HG02885 (cell line): ENCODE measurements around the gene KRT82.
A peak's percentile ranks its signal among the peaks of the same experiment; 100 is the strongest.

Source experiments
- ATAC-seq: cut with Tn5 transposase; IDR thresholded peaks from one replicate; pipeline ENCODE4 v1.9.1; 2021; ENCODE audit warnings: mild to moderate bottlenecking; ENCODE audit not compliant: unreplicated experiment, poor library complexity

KRT82 gene

DNA sequence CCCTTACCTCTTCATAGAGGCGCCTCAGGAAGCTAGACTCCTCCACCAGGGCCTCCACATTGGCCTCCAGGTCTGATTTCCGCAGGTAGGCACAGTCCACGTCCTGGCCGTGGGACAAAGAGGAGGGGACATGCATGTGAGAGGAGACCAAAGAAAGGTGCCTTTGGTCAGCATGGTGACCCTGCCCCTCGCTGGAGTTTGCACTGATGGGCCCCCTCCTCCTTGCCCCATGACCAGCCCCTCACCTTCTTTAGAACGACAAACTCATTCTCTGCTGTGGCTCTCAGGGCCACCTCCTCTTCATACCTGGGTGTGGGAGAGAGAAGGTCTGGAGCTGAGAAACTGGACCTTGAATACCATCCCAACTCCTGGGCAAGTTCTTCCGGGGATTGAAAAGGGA, 42.1 kb downstream of the KRT82 start:
- no peak for ATAC-seq

DNA sequence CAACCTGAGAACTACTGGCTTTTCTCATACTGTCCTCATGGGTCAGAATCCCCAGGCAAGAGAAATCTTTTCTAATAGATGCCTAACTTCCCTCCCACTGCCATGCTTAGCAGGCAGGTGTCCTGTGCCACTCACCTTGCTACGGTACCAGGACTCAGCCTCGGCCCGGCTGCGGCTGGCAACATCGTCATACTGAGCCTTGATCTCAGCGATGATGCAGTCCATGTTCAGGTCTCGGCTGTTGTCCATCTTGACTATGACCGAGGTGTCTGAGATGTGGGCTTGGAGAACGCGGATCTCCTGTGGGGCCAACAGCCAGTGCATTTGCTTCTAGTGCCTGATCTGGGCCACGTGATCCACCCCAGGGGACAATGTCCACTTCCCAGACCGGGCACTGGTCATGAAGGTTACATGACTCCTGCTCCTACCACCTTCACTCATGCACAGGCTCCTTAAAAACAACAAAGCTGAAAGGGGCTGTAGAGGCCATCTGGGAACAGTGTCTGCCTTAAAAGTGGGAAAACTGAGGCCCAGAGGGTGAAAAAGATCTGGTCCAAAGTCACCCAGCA, 42.9 kb downstream of the KRT82 start:
- no peak for ATAC-seq

DNA sequence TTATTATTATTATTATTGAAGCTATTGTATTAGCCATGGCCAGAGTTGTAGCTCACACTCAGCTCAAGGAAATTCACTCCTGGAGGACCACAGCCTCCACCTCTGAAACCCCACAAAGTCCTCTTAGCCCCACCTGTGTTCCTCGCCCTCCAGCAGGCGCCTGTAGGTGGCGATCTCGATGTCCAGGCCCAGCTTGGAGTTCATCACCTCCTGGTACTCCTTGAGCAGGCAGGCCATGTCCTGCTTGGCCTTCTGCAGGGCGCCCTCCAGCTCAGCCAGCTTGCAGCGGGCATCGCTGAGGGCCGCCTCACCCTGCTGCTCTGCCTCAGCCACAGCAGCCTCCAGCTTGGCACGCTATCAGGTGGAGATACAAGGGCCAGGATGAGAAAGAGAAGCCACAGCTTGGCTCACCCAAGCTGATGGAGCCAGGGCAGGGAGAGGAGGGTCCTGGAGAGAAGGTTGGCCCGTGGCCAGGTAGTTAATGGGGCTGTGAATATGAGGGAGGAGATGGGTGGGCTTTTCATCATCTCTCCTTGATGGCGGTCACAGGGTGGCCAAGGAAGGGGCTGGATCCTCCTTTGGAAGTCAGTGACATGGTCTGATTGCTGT, 43.9 kb downstream of the KRT82 start:
- ATAC-seq = no peak

DNA sequence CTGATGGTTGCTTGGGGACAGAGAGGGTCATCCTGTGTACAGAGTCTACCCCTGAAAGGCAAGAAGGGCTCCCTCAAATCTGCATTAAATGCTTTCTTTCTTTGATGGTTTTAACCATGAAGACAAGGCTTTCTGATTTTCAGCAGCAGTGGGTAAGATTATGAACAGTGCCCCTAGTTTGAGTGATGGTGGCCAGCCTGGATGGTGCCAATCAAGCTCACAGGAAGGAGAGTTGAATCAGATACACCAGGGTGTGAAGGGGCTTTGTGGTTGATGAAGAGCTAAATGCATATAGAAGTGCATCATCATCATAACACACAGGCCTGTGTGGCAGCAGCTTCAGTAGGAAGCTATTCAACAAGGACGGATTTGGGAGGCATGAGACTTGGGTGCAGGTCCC, 44.6 kb downstream of the KRT82 start:
- ATAC-seq = no peak

DNA sequence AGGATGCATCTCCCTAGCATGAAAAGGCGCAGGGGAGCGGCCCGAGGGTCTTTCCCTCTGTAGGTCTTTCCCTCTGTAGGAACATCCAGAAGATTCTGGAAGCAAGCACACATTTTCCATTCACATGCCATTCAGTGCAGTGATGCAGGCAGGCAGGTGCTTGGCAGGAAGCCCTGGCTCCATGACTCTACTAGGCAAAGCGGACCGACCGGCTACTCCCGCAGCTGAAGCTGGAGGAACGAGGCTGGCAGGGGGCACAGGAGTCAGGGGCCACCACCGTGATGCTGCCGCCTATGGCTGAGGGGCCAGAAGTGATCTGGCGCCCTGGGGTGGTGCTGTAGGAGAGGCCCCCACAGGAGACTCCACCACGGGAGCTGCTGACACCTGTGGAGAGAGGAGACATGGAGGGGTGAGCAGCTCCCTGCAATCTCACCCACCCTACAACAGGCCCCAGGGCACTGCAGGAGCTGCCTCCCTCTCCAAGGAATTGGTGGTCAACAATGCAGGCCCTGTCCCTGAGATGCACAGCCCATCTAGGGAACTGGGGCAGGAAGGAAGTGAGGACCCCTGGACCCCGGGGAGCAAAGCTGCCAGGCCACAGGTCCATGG, 45.4 kb downstream of the KRT82 start:
- no peak for ATAC-seq

DNA sequence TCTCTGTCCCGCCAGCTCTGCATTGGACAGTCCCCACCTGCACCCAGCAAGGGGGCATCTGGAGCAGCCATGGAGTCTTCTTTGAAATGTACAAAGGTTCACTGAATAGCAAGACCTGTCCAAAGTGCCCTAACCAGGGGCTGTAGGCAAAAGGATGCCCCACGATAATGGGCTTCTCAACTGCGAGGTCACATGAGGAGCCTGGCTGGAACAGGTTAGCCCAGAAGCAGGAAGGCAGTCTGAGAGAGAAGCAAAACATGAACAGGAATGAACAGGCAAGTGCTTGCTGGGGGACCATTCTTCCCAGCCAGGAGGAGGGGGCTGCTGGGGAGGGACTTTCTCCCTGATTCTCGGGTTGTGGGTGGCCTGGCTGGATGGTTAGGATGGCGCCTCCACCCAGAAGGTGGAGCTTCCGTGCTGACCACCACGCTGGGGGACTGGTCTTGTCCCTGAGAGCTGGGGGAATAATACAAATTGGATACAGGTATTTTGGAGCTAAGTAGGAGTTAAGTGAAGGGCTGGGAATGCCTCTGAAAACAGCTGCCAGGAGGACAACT, 46.0 kb downstream of the KRT82 start:
- no peak for ATAC-seq

DNA sequence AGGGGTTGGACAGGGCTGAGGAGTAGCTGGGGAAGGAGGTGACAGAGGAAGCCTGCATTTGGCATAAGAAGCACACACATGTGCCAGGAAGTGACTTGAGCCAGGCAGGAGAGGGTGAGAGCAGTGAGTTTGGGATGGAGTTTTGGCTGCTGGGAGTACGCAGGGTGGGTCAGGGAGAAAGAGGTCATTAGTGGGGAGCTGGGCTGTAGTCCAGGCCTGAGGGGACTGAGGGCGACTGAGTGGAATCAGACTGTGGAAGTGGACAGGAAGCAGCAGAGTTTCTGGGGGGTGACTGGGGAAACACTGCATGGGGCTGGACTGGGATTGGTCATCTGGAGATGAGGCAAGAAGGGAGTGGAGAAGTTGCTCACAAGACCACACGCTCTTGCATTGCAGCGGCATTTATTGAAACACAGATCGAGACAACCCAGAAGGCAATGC, 46.5 kb downstream of the KRT82 start:
- no peak for ATAC-seq

DNA sequence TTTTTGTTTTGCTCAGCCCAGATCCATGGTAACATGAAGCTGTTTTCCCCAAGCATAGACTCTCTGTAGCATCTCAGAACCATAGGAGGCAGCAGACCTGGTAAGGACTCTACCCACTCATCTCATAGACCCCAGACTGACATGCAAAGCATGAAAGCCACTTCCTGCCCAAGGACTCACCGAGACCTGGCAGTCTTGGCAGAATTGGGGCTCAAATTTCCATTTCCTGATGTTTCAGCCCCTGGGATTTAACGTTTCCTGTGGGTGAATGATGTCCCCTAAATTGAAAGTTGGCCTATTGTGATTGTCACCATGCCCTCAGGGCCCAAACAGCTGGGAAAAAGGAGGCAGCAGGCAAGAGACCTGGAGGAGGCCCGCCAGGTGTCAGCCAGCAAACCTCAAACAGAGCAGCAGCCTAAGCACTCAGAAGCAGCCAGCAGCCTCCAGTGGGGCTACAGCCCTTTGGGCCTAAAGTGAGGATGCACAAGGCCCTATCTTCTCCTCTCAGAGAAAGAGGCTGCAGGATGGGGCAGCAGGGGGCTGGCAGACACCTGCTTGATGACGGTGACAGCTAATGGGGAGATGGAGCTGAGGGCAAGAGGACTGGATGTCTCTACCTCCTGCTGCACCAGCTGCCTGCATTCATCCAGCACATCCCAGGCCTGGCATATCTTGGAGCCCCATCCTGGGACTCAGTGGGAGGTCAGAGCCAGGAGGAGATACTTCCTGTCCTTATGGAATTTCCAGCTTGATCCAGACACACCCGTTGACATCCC, 47.4 kb downstream of the KRT82 start:
- ATAC-seq = peak; percentile 98

DNA sequence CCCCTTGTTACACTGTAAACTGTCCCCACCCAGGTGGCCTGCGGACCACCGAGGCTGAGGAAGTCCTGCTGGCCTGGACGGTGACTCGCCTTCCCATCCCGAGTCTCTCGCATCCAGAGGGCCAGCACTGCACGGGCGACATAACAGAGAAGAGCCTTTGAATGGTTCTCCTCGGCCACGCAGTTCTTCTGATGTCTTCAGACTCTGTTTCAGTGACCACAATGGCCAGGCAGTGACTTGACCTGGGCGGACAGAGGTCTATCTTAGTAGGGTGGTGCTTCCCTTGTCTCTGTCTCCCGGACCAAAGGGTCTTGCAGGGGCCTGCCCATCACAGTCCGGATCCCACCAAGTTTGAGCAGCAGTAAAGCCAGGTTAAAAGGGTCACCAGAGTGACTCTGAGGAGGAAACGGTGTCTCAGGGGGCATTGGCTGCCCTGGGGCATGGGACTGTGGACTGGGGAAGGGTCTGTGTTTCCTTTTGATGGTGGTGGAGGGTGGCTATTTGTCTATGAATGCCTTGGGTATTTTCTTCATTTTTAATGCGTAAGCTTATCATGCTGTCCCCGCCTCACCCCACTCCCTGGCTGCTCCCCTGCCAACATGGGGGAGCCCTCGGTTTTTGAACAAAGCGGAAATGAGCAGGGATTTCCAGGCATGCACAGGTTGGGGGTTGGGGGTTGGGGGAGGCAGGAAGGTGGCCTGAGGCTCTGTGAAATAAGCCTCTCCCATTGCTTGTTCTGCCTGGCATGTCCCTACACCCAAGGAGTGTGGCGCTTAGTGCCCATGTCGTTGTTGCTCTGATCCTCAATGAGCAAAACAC, 49.2 kb downstream of the KRT82 start:
- ATAC-seq = no peak

DNA sequence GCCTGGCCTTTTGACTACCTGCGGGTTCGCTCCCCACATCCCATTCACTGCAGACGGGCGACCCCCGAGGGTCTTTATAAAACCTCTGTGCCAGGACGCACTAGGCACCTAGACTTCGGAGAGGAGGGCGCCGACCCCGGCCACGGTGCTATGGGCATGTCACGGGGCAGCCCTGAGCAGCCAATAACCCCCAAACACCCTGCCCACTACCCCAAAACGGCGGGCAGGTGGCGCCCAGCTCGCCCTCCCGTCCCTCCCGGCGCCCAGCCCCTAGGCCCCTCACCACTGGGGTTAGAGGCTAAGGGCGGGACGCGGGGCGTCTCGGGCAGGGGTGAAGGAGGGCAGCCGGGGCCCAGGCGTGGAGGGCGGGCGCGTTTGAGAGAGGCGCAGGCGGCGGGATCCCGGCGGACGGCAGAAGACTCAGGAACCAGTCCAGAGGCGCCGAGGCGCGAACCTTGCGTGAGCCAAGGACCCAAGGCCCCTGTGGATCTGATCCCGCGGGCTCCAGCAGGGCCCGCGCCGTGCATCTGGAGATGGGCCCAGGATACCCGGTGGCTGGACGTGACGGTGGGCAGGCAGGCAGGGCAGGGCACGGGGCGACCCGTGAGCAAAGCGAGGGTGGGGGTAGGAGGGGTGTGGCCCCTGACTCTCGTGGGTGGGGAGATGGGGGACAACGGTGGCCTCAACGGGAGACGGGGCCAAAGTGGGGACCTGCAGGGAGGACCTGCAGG, 49.9 kb downstream of the KRT82 start:
- no peak for ATAC-seq

DNA sequence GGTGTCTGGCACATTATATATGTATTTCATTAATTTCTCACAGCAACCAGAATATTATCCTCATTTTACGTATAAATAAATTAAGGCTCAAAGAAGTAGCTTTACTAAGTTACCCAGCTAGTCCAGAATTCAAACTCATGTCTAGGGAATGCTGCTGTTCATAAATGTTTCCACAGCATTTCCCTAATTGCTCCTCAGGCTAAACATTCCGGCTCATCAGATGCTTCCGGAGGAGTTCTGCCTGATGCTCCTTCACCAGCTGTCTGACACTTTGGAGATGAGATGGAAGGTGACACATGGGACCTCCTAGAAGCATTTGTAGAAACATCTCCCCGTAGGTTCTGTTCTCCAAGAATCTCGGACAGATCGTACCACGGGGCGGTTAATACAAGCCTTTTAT, 51.0 kb downstream of the KRT82 start:
- ATAC-seq = no peak

DNA sequence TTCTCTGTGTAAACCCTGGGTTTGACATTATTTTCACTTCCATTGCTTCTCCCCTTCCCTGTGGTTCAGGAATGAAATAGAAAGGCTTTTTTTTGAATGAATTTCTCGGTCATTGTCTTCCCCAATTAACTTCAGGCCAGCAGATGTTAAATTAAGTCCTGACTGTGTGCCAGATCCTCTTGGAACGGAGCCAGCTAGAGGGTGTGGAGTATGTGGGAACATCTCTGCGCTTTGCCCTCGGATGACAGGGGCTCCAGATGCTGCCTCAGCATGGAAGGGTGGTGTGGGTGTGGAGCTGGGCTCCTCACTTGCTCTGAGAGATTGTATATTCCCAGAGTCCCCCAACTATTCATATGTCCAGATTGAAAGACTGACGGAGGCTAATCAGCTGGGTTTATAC, 51.9 kb downstream of the KRT82 start:
- no peak for ATAC-seq

DNA sequence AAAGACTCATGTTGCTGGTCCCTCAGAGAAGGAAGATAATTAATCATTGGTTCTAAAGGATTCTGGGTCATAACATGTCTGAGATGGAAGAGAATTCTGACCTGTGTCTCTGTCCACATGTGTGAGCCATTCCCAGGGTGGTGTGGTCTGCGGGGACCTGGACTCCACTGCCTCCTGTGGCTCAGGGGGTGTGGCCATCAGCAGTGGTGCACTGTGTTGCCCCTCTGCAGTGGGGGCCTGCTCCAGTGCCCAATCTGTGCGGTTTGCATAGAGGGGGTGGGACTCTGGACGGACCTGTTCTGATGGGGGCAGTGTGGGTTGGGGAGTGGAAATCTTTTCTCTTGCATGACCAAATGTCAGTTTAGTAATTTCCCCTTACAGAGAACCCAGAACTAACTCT, 52.4 kb downstream of the KRT82 start:
- no peak for ATAC-seq

DNA sequence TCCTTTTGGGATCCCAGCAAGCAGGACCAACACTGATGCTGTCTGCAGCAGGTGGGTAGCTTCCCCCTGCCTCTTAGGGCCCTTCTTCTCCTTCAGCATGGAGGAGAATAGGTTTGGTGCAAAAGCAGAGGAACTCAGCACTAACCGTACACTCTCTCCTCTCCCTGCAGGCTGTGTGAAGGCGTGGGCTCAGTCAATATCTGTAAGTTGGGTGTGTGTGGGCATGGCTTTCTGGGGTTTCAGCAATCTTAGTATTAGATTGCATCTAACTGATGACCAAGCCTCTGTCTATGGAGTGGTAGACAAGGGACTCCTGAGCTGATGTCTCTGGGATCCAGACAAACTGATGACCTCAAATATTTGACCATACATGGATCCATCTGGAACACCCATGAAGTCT, 53.2 kb downstream of the KRT82 start:
- ATAC-seq = no peak

DNA sequence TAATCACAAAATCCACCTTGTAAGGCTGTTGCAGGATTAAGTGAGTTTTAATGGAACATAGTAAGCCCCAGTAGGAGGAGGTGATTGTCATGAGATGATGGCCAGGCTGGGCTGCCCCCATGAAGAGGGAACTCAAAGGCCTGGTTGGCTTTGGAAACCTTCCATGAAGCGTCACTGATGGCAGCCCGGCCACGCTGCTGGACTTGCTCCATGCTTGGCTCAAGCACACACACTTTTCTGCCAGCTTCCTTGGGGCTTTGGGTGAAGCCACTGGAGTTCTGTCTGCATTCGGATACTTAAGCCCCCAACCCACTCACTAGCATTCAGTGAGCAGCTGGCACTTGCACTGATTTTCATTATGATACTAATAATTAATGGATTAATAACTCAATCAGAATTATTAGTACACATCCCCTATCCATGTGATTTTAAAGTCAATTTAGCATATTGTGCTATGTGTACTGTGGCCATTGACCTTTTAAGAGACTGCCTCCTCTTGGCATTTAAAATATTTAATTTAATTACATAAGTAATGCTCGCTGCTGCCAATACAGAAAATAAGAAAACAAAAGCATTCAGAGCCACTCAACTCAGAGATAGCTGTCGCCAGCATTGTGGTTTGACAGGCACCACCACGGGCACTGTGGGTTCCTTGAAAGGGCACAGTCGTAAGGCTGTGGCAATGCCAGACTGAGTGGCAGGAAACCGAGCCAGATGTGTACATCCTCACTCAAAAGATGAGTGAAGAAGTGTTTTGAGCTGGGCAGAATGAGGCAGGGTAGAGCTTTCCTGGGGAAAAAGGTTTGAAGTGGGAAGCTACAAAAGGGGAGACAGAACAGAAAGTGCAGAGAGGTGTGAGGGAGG, 54.7 kb downstream of the KRT82 start:
- no peak for ATAC-seq

DNA sequence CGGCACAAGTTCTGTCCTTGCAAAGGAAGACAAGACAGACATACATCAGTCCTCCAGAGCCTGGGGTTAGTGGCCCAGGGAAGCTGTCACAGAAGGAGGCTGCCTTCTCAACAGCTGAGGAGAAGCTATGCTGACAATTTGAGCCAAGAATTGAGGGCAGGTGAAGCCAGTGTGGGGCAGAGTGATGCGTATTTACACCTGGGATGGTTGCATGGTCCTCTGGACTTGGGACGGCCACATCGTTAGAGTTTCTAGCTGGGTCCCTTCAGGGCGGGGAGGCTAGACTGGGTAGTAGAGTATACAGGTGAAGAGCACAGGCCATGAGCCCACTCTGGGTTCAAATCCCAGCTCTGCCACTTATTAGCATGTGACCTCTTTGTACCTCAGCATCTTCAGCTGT, 55.3 kb downstream of the KRT82 start:
- no peak for ATAC-seq

DNA sequence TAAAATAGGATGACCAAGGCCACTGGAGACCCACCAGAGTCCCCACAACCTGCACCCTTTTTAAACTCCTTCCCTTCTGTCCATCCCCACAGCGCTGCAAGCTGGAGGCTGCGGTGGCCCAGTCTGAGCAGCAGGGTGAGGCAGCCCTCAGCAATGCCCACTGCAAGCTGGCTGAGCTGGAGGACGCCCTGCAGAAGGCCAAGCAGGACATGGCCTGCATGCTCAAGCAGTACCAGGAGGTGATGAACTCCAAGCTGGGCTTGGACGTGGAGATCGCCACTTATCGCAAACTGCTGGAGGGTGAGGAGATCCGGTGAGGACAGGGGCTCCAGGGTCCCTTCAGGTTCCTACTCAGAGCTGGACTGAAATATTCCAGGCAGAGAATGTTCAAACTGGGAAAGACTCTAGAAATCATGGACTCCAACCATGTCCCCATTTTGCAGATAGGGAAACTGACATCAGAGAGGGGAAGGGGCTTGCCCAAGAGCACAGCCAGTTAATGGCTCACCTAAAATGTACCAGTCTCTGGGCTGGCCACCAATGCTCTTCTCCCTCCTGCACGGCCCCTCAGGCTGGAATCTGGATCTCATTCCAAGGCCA, 56.0 kb downstream of the KRT82 start:
- no peak for ATAC-seq

DNA sequence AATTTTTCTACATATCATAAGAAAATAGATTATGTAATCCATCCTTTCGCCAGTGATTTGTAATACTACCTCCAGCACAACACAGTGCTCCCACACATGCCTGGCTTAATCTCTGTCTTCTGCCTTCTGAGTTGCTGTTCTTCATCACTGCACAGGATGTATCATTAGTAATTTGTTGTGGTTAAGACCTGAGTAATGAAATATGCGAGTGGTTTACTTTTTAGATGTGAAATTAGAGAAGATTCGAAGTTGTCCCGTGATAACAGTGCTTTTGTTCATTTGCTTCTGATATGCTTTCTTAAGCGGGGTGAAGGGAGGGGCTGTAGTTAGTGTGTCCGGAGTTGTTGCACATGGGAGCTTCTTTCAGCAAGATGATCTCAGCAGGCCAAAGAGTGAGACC, 56.9 kb downstream of the KRT82 start:
- ATAC-seq = no peak
